Mucosa of rectum (tissue), 2 donors: ENCODE results near the gene LRRC28.

Experiments
- H3K27ac ChIP-seq, 2 donors: one replicate each; pipeline ENCODE4 v1.7.0; 2013; ENCODE audit warnings: inconsistent platforms in 2 of 2, low read depth in 2 of 2, low read length in 2 of 2
- H3K27me3 ChIP-seq, 2 donors: one replicate each; pipeline ENCODE4 v1.7.0; 2013; ENCODE audit warnings: low read length in 2 of 2; ENCODE audit not compliant: control insufficient read depth in 2 of 2, insufficient read depth in 2 of 2
- H3K36me3 ChIP-seq, 2 donors: one replicate each; pipeline ENCODE4 v1.7.0; 2013; ENCODE audit warnings: low read length in 2 of 2; ENCODE audit not compliant: control insufficient read depth in 2 of 2, insufficient read depth in 2 of 2
- H3K4me1 ChIP-seq, 2 donors: one replicate each; pipeline ENCODE4 v1.7.0; 2013; ENCODE audit warnings: low read length in 2 of 2, mild to moderate bottlenecking in 1 of 2; ENCODE audit not compliant: control insufficient read depth in 2 of 2, insufficient read depth in 2 of 2
- H3K4me3 ChIP-seq, 2 donors: one replicate each; pipeline ENCODE4 v1.7.0; 2013; ENCODE audit warnings: low read length in 2 of 2
- H3K9ac ChIP-seq, 2 donors: one replicate each; pipeline ENCODE4 v1.7.0; 2013; ENCODE audit warnings: low read length in 2 of 2, low read depth in 1 of 2, mild to moderate bottlenecking in 1 of 2
- H3K9me3 ChIP-seq, 2 donors: one replicate each; pipeline ENCODE4 v1.7.0; 2013; ENCODE audit warnings: low read length in 2 of 2; ENCODE audit not compliant: control insufficient read depth in 2 of 2
- donor health status: healthy.
- donor health status: Normal muscosa, but diverticular disease.

LRRC28 gene

DNA sequence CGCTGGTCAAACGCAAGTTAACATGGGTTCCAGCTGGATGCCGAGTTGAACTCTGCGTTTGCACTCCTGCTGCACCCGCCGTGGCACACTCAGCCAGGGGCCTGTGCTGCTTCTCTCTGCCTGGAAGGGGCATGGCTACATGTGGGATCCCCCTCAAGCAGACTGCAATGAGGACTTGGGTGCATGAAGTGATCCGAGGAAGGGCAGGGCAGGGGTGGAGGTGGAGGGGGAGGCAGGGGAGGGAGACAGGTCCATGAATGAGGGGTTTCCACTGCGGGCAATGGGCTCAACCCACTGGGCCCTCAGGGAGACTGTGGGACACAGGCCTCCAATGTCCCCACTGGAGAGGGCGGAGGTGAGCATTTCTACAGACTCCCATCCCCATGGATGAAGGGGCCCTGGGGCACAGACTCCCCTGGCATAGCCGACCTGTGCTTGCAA lies 172.9 kb downstream of the LRRC28 start:
- Histone ChIP-seq H3K9ac (no peak overlapping the region), H3K4me1 (peaks cover 17 to 20% of the 10 kb centered on the region in 2 donors), H3K9me3 (no peaks in the 10 kb centered on the region), H3K4me3 (no peak overlapping the region), H3K27ac (no peak overlapping the region), H3K36me3 (no peaks in the 10 kb centered on the region), H3K27me3 (no peaks in the 10 kb centered on the region)

DNA sequence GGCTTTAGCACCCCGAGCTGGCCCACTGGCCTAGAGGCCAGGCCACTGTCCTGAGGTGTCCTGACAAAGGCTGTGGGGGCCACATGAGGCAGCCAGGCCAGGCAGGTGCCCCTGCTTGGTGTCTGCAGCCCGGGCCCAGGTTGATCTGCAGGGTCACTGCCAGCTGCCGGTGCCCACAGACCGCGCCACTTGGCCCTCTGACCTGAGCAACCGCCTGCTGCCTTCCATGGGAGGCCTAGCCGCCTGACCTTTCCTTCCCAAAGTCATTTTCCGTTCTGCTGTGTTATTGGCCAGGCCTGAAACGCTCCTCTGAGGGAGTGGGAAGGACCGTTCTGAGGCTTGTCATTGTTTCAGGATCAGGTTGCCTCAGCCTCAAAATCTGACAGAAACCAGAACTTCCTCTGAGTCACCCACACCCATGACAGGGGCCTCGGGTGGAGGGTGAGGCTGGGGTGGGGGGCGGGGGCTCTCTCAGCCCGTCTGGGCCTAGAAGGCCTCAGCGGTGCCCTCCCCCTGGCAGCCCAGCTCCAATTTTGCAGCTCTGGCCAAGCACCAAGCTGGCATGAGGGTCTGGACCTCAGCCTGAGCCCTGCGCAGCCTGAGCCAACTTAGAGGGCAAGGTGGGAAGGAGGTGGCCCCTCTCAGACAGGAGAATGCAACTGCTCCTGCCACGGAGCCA lies 173.8 kb downstream of the LRRC28 start:
- peak overlapping the region in 1 of 2 donors; percentile 16 for H3K9ac ChIP-seq
- no peak overlapping the region for H3K4me3 ChIP-seq
- no peaks in the 10 kb centered on the region for H3K9me3 ChIP-seq
- H3K27me3 ChIP-seq: no peaks in the 10 kb centered on the region
- H3K4me1 ChIP-seq: peaks cover 17 to 20% of the 10 kb centered on the region in 2 donors
- H3K27ac ChIP-seq: peak overlapping the region; percentile 55 to 61
- no peaks in the 10 kb centered on the region for H3K36me3 ChIP-seq

DNA sequence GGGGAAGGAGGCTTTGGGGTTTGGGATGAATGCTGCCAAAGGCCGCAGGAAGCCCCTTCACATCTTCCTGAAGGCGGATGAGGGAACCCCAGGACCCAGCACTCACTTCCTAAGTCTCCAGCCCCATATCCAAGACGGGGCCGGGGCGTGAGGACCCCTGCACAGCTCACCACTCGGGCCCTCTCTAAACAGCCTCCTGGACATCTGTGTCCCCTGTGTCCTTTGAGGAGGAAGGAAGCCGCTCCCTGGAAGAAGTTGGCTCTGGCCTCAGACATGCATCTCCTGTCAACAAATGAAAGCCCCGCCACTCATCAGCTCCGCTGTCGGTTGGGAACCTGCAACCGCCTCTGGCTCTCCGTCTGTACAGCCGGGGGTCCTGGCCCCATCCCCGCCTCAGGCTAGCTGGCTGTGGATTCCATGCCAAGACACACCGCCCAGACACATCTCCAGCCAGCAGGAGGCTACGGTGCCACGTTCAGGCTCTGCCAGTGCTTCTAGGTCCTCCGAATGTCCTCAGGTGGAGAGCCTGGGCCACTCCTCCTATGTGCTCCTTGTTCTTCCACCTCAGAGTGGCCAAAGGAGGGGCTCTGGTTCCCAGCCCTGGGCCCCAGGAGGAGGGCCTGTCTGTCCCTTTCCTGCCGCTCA lies 174.5 kb downstream of the LRRC28 start:
- peaks cover 17 to 20% of the 10 kb centered on the region in 2 donors for H3K4me1 ChIP-seq
- no peak overlapping the region for H3K9ac ChIP-seq
- no peak overlapping the region for H3K4me3 ChIP-seq
- H3K9me3 ChIP-seq: no peaks in the 10 kb centered on the region
- peak overlapping the region; percentile 55 to 61 for H3K27ac ChIP-seq
- H3K27me3 ChIP-seq: no peaks in the 10 kb centered on the region
- H3K36me3 ChIP-seq: no peaks in the 10 kb centered on the region

DNA sequence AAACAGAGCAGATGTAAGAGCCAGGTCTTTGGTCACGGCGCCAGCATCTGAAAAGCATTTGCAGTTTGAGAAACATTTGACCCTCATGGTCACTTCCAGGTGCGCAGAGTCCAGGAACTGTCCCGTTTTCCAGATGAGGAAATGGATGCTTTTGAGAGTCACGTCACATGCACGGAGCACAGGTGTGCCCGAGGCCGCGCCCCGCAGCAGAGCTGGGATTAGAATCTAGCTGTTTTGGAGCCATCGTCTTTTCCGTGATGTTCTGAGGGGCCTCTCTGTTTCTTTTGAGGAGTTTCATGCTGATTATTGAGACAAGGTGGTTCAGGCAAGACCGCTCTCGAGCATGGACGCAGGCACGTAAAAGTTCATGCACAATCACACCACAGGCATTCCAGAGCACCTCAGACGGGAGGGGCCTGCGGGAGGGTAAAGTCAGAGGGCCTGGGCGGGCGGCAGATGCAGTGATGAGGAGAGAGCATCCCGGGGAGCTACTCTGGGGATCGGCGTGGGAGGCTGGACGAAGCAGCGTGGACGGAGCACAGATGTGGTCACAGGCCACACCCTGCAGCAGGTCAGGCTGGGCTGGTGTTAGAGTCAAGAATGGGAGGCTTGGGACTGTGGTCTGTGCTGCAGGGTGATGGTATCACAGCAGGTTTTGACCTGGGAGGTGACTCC lies 175.3 kb downstream of the LRRC28 start:
- Histone ChIP-seq H3K4me1 (peaks cover 17 to 20% of the 10 kb centered on the region in 2 donors), H3K9ac (no peak overlapping the region), H3K9me3 (no peaks in the 10 kb centered on the region), H3K27me3 (no peaks in the 10 kb centered on the region), H3K4me3 (no peak overlapping the region), H3K36me3 (no peaks in the 10 kb centered on the region), H3K27ac (no peak overlapping the region)

DNA sequence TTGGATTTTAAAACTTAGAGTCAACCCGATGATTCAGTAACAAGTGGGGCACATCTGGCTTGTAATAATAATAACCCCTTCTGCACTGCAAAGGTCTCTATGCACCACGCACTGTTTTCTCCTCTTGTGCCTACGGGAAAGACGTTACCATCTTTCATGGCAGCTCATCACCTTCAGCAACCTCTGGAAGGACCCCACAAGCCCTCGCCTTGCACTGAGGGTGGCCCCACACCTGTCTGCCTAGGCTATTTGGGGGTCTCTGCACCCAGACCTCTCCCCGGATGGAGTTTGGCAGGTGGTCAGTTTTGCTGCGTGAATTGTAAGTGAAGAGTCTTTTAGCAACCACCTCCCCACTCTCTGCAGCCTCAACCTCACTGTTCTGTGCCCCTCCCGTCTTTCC lies 175.9 kb downstream of the LRRC28 start:
- H3K27ac ChIP-seq: no peak overlapping the region
- no peaks in the 10 kb centered on the region for H3K9me3 ChIP-seq
- no peak overlapping the region for H3K9ac ChIP-seq
- no peaks in the 10 kb centered on the region for H3K36me3 ChIP-seq
- peaks cover 17 to 20% of the 10 kb centered on the region in 2 donors for H3K4me1 ChIP-seq
- H3K27me3 ChIP-seq: no peaks in the 10 kb centered on the region
- H3K4me3 ChIP-seq: no peak overlapping the region

DNA sequence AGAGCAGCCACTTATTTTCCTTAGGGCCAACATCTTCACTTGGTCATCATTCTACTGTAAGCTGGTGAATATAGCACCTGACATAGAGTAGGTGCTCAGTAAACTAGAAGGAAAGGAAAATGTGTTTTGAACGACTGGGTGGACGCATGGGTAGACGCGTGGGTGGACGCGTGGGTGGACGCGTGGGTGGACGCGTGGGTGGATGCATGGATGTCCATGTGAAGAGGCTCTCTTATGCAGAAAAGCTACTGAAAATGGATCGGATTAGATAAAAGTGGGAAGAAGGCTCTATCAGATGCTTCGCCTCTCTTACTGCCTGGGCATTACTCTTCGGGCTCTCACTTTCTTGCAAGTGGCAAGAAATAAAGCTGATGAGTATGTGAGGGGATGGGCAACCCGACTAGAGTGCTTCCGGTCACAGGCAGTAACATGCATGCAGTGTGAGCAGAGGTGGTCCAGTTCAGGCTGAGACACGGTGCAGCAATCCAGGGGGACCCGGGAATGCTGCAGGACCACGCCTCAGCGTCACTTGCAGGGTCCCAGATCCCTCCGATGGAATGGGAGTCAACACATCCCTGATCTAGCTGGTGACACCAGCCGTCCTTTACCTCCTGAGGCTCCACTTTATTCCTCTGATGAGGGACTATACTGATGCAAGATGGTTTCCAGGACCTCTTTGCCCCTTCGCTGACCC lies 176.5 kb downstream of the LRRC28 start:
- peaks cover 18 to 20% of the 10 kb centered on the region in 2 donors for H3K4me1 ChIP-seq
- no peak overlapping the region for H3K27ac ChIP-seq
- no peak overlapping the region for H3K9ac ChIP-seq
- no peaks in the 10 kb centered on the region for H3K27me3 ChIP-seq
- H3K36me3 ChIP-seq: no peaks in the 10 kb centered on the region
- H3K9me3 ChIP-seq: no peaks in the 10 kb centered on the region
- no peak overlapping the region for H3K4me3 ChIP-seq

DNA sequence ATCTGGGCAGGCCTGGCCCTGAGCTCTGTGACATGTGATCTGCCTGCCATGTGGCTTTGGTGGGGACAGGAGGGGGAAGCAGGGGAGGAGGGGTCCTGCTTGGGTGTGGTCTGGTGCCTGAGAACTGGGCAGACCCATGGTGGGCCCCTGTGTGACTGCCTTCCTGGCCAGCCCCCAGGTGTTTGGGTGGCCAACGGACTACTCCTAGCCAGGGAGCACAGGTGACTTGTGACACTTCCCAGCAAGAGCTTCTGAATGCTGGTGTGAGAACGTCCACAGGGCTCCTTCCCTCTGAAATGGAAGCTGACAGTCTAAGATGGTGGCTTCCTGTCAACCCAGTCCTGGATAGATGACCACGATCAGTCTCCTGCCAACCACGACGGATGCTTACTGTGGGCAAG lies 178.4 kb downstream of the LRRC28 start:
- Histone ChIP-seq H3K4me1 (peaks cover 34 to 35% of the 10 kb centered on the region in 2 donors), H3K27ac (no peak overlapping the region), H3K9ac (no peak overlapping the region), H3K36me3 (no peaks in the 10 kb centered on the region), H3K9me3 (no peaks in the 10 kb centered on the region), H3K27me3 (no peaks in the 10 kb centered on the region), H3K4me3 (no peak overlapping the region)

DNA sequence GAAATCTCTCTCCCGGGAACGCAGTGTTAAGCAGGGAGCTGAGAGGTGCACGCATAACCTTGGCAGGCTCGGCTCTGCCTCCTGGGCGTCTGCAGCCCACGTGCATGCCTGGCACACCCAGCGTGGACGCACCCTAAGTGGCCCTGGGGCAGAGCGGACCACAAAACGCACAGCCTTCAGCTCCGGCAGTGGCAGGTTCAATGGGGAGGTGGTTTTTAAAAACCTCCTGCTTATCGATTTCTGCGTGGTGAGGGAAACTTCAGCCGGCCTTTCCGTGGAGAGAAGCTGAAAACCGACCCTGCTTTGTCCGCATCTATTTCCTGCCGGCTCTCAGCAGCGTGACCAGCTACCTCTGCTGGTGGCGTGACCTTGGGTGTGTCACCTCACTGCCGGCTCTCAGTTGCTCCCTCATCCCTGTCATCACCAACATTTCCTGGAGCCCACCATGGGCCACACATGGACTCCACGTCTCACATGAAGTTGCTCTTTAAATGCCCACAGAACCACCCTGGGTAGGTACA lies 179.7 kb downstream of the LRRC28 start:
- H3K36me3 ChIP-seq: no peaks in the 10 kb centered on the region
- peaks cover 39 to 42% of the 10 kb centered on the region in 2 donors for H3K4me1 ChIP-seq
- no peaks in the 10 kb centered on the region for H3K9me3 ChIP-seq
- no peak overlapping the region for H3K9ac ChIP-seq
- no peaks in the 10 kb centered on the region for H3K27me3 ChIP-seq
- no peak overlapping the region for H3K4me3 ChIP-seq
- H3K27ac ChIP-seq: no peak overlapping the region

DNA sequence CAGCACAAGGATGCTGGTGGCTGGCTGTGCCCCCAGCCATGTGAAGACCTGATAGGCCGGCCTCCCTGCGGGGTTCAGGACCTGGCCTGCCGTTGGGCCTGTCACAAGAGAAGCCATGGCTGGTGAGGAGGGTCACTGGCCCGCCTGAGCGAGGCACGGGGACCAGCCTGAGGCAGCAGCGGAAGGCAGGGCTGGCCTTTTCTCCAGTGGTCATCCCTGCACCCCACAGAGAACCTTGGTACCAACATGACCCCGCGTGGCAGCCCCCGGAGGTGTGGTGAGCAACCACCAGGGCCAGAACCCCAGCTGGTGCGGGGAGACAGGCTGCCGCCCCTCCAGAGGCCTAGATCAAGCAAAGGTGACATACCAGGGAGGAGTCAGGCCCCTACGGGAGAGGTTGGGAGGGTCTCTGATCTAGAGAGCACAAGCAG lies 180.4 kb downstream of the LRRC28 start:
- no peaks in the 10 kb centered on the region for H3K27me3 ChIP-seq
- no peak overlapping the region for H3K27ac ChIP-seq
- H3K36me3 ChIP-seq: no peaks in the 10 kb centered on the region
- no peak overlapping the region for H3K4me3 ChIP-seq
- peaks cover 35 to 37% of the 10 kb centered on the region in 2 donors for H3K4me1 ChIP-seq
- no peak overlapping the region for H3K9ac ChIP-seq
- H3K9me3 ChIP-seq: no peaks in the 10 kb centered on the region
